ENCODE results near the gene CCDC102A. TPM values are rescaled to one million over a fixed set of nuclear protein-coding genes. Genes with fewer than 3 reads are reported as not detected.
A peak's percentile ranks its signal among the peaks of the same experiment; 100 is the strongest.

CCDC102A gene
- total and polyA plus RNA-seq, 9 of the 15 experiments (the other 6 are each of a cell fraction or from before 2014, with no cell fraction given): 0.03 to 4.9 (median 1.4) TPM

GRCh38 chr16:57502048-57502775, 34.2 kb downstream of the CCDC102A start:
- peak overlapping the region; percentile 44; the same call in 1 of the 2 replicates for H2AFZ ChIP-seq (ENCODE audit: low read depth, low read length)
- ChIA-PET CTCF (ENCODE audit: low intra/inter-chr PET ratio) (no interaction called here), POLR2A (interaction anchor here (0.7 to 1.1 kb wide), 2 partner anchors 8 to 55 kb away, joined by 3 read pairs; partner anchors contain the start of gene CIAPIN1)
- no peak for DNase-seq (ENCODE audit: extremely low read depth in 1 of 4, low spot score in 3 of 4)
- H3K4me1 ChIP-seq (replicated peaks in 1 of 2; ENCODE audit: control insufficient read depth in 2 of 2, insufficient read depth in 2 of 2, low read length in 2 of 2): peaks cover 8 to 10% of the 10 kb centered on the region in 2 experiments; a peak in 4 of 5 replicates
- FAIRE-seq: no peak
- H3K9me3 ChIP-seq (replicated peaks; ENCODE audit: control insufficient read depth, insufficient read depth, low read depth, low read length): no peaks in the 10 kb centered on the region
- BruUV-seq (replicated peaks): no TSS peak
- peaks cover 0 to 29% of the 10 kb centered on the region in 2 experiments; a peak in 3 of 5 replicates for H3K27me3 ChIP-seq (ENCODE audit: control insufficient read depth in 2 of 2, insufficient read depth in 2 of 2, low read length in 2 of 2)
- in situ Hi-C loops (cut with MboI): no loop called here
- WGBS (ENCODE audit: insufficient coverage, low coverage, missing lambda C conversion rate): 32% methylated on average over 12 of the region's 12 CpGs
- H3K36me3 ChIP-seq (ENCODE audit: control insufficient read depth, insufficient read depth, low read length): no peaks in the 10 kb centered on the region
- no peaks in the 10 kb centered on the region for H4K20me1 ChIP-seq (replicated peaks; ENCODE audit: control insufficient read depth, insufficient read depth, low read length)
- H3K27ac ChIP-seq (ENCODE audit: extremely low read depth, low read depth, low read length): no peak overlapping the region
- no peak for ATAC-seq
- H3K79me2 ChIP-seq (ENCODE audit: control insufficient read depth, insufficient read depth, low read length): no peaks in the 10 kb centered on the region
- intact Hi-C loops (cut with micrococcal nuclease): no loop called here
- no peak overlapping the region for H3K9ac ChIP-seq (ENCODE audit: insufficient read depth in 1 of 2, low read depth in 2 of 2, low read length in 2 of 2)
- TF ChIP-seq FIP1L1 (IDR thresholded peaks at IDR 0.05; ENCODE audit: low read depth, low read length, poor library complexity, severe bottlenecking) (no peak), TCF7 (IDR thresholded peaks at IDR 0.05; ENCODE audit: borderline replicate concordance) (no peak), RAD51 (IDR thresholded peaks at IDR 0.05; ENCODE audit: borderline replicate concordance, low read depth) (no peak), HMGN3 (IDR thresholded peaks at IDR 0.05; ENCODE audit: borderline replicate concordance, extremely low read depth, insufficient read length, low read depth, low read length) (no peak), ILK (tag; IDR thresholded peaks at IDR 0.05; ENCODE audit: borderline replicate concordance, low read depth) (no peak), MCM2 (IDR thresholded peaks at IDR 0.05; ENCODE audit: low read depth) (no peak), POU5F1 (IDR thresholded peaks at IDR 0.05; ENCODE audit: borderline replicate concordance, low read depth, low read length, partially characterized antibody) (no peak), MYBL2 (IDR thresholded peaks at IDR 0.05; ENCODE audit: low read depth) (no peak), MYBL2 (CRISPR knock-in tag; IDR thresholded peaks at IDR 0.05; ENCODE audit: borderline replicate concordance) (no peak), CCAR2 (IDR thresholded peaks at IDR 0.05; ENCODE audit: low read depth, low read length) (no peak), MNT (conservative IDR thresholded peaks at IDR 0.05) (no peak), ZFX (CRISPR knock-in tag; IDR thresholded peaks at IDR 0.05) (no peak), PHB (CRISPR knock-in tag; IDR thresholded peaks at IDR 0.05) (no peak), HNRNPLL (IDR thresholded peaks at IDR 0.05; ENCODE audit: low read depth, low read length, poor library complexity, severe bottlenecking) (no peak), RBM39 (optimal IDR thresholded peaks at IDR 0.05; ENCODE audit: low read depth, low read length) (no peak), SIN3B (IDR thresholded peaks at IDR 0.05; ENCODE audit: low read depth) (no peak)
- H3K4me3 ChIP-seq: no peak overlapping the region
- no peak overlapping the region for H3K4me2 ChIP-seq (ENCODE audit: insufficient read depth, low read length)
- no peaks in the 10 kb centered on the region for H3K9me1 ChIP-seq (ENCODE audit: control insufficient read depth, insufficient read depth, low read length)

Data from K562 (cell line).